HEK293 (cell line): ENCODE measurements around the gene BUD23.
A peak's percentile ranks its signal among the peaks of the same experiment; 100 is the strongest.

ENCODE experiments used
- GFI1B ChIP-seq: fragments of 450-650 bp; formaldehyde crosslinking; IDR thresholded peaks from 2 replicates; pipeline ENCODE4 v1.5.1; 2016; ENCODE audit warnings: missing biosample characterization, missing genetic modification characterization
- GLI2 ChIP-seq: fragments of 450-650 bp; formaldehyde crosslinking; IDR thresholded peaks from 2 replicates; pipeline ENCODE4; 2017; ENCODE audit warnings: missing biosample characterization, missing genetic modification characterization, low read depth, borderline replicate concordance
- HOXA7 ChIP-seq: sonication (generic); formaldehyde crosslinking; IDR thresholded peaks from 2 replicates; pipeline ENCODE4 v1.8.1; 2022; ENCODE audit warnings: missing genetic modification reagents, borderline replicate concordance
- IKZF3 ChIP-seq: fragments of 450-650 bp; IDR thresholded peaks from 2 replicates; pipeline ENCODE4 v1.5.0; 2018; ENCODE audit warnings: missing biosample characterization, mild to moderate bottlenecking, missing genetic modification characterization, moderate library complexity
- OSR2 ChIP-seq: fragments of 450-650 bp; formaldehyde crosslinking; IDR thresholded peaks from 2 replicates; pipeline ENCODE4 v1.5.1; 2016; ENCODE audit warnings: missing biosample characterization, missing genetic modification characterization
- SCRT1 ChIP-seq: fragments of 450-650 bp; formaldehyde crosslinking; IDR thresholded peaks from 2 replicates; pipeline ENCODE4 v1.5.1; 2016; ENCODE audit warnings: missing biosample characterization, missing genetic modification characterization, borderline replicate concordance
- ZBTB1 ChIP-seq: fragments of 450-650 bp; formaldehyde crosslinking; IDR thresholded peaks from 2 replicates; pipeline ENCODE4 v1.5.1; 2016; ENCODE audit warnings: missing biosample characterization, missing genetic modification characterization
- ZBTB17 ChIP-seq: fragments of 450-650 bp; formaldehyde crosslinking; IDR thresholded peaks from 2 replicates; pipeline ENCODE4 v1.5.1; 2016; ENCODE audit warnings: missing biosample characterization, missing genetic modification characterization
- ZBTB7A ChIP-seq: fragments of 450-650 bp; formaldehyde crosslinking; IDR thresholded peaks from 2 replicates; pipeline ENCODE4 v1.5.1; 2016; ENCODE audit warnings: low read depth, missing biosample characterization, missing genetic modification characterization
- ZEB2 ChIP-seq: fragments of 450-650 bp; formaldehyde crosslinking; IDR thresholded peaks from 2 replicates; pipeline ENCODE4 v1.5.1; 2016; ENCODE audit warnings: missing biosample characterization, missing genetic modification characterization
- ZFP37 ChIP-seq: fragments of 450-650 bp; formaldehyde crosslinking; IDR thresholded peaks from 2 replicates; pipeline ENCODE4 v1.5.1; 2016; ENCODE audit warnings: missing biosample characterization, missing genetic modification characterization
- ZNF155 ChIP-seq: fragments of 450-650 bp; formaldehyde crosslinking; IDR thresholded peaks from 2 replicates; pipeline ENCODE4 v1.5.1; 2016; ENCODE audit warnings: missing biosample characterization, missing genetic modification characterization
- ZNF248 ChIP-seq: fragments of 450-650 bp; formaldehyde crosslinking; IDR thresholded peaks from 2 replicates; pipeline ENCODE4 v1.5.1; 2017; ENCODE audit warnings: missing biosample characterization, missing genetic modification characterization
- ZNF266 ChIP-seq: fragments of 450-650 bp; formaldehyde crosslinking; IDR thresholded peaks from 2 replicates; pipeline ENCODE4 v1.5.1; 2016; ENCODE audit warnings: missing biosample characterization, missing genetic modification characterization, low read depth
- ZNF274 ChIP-seq, 2 experiments: fragments of 200-500 bp in 1 of 2; fragments of 450-650 bp in 1 of 2; sonication (Bioruptor generic) in 1 of 2; formaldehyde crosslinking in 1 of 2; IDR thresholded peaks; 2 replicates each; pipeline versions ENCODE4 v1.5.1 to v1.6.1; 2014 to 2016; ENCODE audit warnings: borderline replicate concordance in 1 of 2, inconsistent platforms in 1 of 2, low read length in 1 of 2, missing biosample characterization in 1 of 2, missing genetic modification characterization in 1 of 2
- ZNF473 ChIP-seq: fragments of 450-650 bp; formaldehyde crosslinking; IDR thresholded peaks from 2 replicates; pipeline ENCODE4 v1.5.1; 2017; ENCODE audit warnings: missing biosample characterization, missing genetic modification characterization
- ZNF48 ChIP-seq: fragments of 450-650 bp; formaldehyde crosslinking; IDR thresholded peaks from 2 replicates; pipeline ENCODE4 v1.5.1; 2016; ENCODE audit warnings: missing biosample characterization, missing genetic modification characterization
- ZNF521 ChIP-seq: fragments of 450-650 bp; formaldehyde crosslinking; IDR thresholded peaks from 2 replicates; pipeline ENCODE4 v1.5.1; 2017; ENCODE audit warnings: missing biosample characterization, mild to moderate bottlenecking, missing genetic modification characterization
- ZNF558 ChIP-seq: fragments of 450-650 bp; formaldehyde crosslinking; IDR thresholded peaks from 2 replicates; pipeline ENCODE4 v1.5.1; 2016; ENCODE audit warnings: missing biosample characterization, missing genetic modification characterization
- ZNF561 ChIP-seq: fragments of 450-650 bp; IDR thresholded peaks from 2 replicates; pipeline ENCODE4 v1.5.1; 2018; ENCODE audit warnings: missing biosample characterization, missing genetic modification characterization, borderline replicate concordance
- ZNF621 ChIP-seq: fragments of 450-650 bp; formaldehyde crosslinking; IDR thresholded peaks from 2 replicates; pipeline ENCODE4 v1.5.1; 2017; ENCODE audit warnings: missing biosample characterization, missing genetic modification characterization
- ZNF626 ChIP-seq: fragments of 450-650 bp; sonication (Bioruptor Pico); formaldehyde crosslinking; IDR thresholded peaks from 2 replicates; pipeline ENCODE4 v1.5.1; 2018; ENCODE audit warnings: missing biosample characterization, missing genetic modification characterization, inconsistent platforms
- ZNF654 ChIP-seq: fragments of 450-650 bp; formaldehyde crosslinking; IDR thresholded peaks from 2 replicates; pipeline ENCODE4 v1.5.1; 2016; ENCODE audit warnings: low read depth, missing biosample characterization, missing genetic modification characterization
- ZNF664 ChIP-seq: fragments of 450-650 bp; formaldehyde crosslinking; IDR thresholded peaks from 2 replicates; pipeline ENCODE4 v1.5.1; 2016; ENCODE audit warnings: missing biosample characterization, missing genetic modification characterization
- ZNF707 ChIP-seq: fragments of 450-650 bp; formaldehyde crosslinking; IDR thresholded peaks from 2 replicates; pipeline ENCODE4 v1.5.1; 2016; ENCODE audit warnings: missing biosample characterization, missing genetic modification characterization
- ZNF747 ChIP-seq: fragments of 450-650 bp; formaldehyde crosslinking; IDR thresholded peaks from 2 replicates; pipeline ENCODE4 v1.5.1; 2016; ENCODE audit warnings: missing biosample characterization, missing genetic modification characterization
- ZNF785 ChIP-seq: fragments of 450-650 bp; formaldehyde crosslinking; IDR thresholded peaks from 2 replicates; pipeline ENCODE4 v1.5.1; 2016; ENCODE audit warnings: missing biosample characterization, missing genetic modification characterization
- ZNF791 ChIP-seq: fragments of 450-650 bp; formaldehyde crosslinking; IDR thresholded peaks from 2 replicates; pipeline ENCODE4 v1.5.1; 2016; ENCODE audit warnings: missing biosample characterization, missing genetic modification characterization
- ZSCAN23 ChIP-seq: fragments of 450-650 bp; formaldehyde crosslinking; IDR thresholded peaks from 2 replicates; pipeline ENCODE4 v1.5.1; 2016; ENCODE audit warnings: missing biosample characterization, missing genetic modification characterization
- TF ChIP-seq, protein P1 (sequence below): fragments of 450-650 bp; formaldehyde crosslinking; IDR thresholded peaks from 2 replicates; pipeline ENCODE4 v1.5.1; 2016; ENCODE audit warnings: missing biosample characterization, missing genetic modification characterization
- TF ChIP-seq, protein P2 (sequence below): fragments of 450-650 bp; formaldehyde crosslinking; IDR thresholded peaks from 2 replicates; pipeline ENCODE4 v1.5.1; 2016; ENCODE audit warnings: missing biosample characterization, missing genetic modification characterization
- TF ChIP-seq, protein P3 (sequence below): fragments of 450-650 bp; formaldehyde crosslinking; IDR thresholded peaks from 2 replicates; pipeline ENCODE4 v1.5.1; 2016; ENCODE audit warnings: missing biosample characterization, missing genetic modification characterization
- TF ChIP-seq, protein P4 (sequence below): fragments of 450-650 bp; formaldehyde crosslinking; IDR thresholded peaks from 2 replicates; pipeline ENCODE4 v1.5.1; 2016; ENCODE audit warnings: missing biosample characterization, missing genetic modification characterization

Gene BUD23

GRCh38 chr7:73741600-73741999 lies 58.2 kb downstream of the BUD23 start (continued):
- TF ChIP-seq, protein P1, sequence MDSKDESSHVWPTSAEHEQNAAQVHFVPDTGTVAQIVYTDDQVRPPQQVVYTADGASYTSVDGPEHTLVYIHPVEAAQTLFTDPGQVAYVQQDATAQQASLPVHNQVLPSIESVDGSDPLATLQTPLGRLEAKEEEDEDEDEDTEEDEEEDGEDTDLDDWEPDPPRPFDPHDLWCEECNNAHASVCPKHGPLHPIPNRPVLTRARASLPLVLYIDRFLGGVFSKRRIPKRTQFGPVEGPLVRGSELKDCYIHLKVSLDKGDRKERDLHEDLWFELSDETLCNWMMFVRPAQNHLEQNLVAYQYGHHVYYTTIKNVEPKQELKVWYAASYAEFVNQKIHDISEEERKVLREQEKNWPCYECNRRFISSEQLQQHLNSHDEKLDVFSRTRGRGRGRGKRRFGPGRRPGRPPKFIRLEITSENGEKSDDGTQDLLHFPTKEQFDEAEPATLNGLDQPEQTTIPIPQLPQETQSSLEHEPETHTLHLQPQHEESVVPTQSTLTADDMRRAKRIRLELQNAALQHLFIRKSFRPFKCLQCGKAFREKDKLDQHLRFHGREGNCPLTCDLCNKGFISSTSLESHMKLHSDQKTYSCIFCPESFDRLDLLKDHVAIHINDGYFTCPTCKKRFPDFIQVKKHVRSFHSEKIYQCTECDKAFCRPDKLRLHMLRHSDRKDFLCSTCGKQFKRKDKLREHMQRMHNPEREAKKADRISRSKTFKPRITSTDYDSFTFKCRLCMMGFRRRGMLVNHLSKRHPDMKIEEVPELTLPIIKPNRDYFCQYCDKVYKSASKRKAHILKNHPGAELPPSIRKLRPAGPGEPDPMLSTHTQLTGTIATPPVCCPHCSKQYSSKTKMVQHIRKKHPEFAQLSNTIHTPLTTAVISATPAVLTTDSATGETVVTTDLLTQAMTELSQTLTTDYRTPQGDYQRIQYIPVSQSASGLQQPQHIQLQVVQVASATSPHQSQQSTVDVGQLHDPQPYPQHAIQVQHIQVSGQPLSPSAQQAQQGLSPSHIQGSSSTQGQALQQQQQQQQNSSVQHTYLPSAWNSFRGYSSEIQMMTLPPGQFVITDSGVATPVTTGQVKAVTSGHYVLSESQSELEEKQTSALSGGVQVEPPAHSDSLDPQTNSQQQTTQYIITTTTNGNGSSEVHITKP (tag by site-specific recombination), result no peak; the same call in 1 of the 2 replicates
- TF ChIP-seq ZNF626 (tag by site-specific recombination), result no peak
- TF ChIP-seq, protein P2, sequence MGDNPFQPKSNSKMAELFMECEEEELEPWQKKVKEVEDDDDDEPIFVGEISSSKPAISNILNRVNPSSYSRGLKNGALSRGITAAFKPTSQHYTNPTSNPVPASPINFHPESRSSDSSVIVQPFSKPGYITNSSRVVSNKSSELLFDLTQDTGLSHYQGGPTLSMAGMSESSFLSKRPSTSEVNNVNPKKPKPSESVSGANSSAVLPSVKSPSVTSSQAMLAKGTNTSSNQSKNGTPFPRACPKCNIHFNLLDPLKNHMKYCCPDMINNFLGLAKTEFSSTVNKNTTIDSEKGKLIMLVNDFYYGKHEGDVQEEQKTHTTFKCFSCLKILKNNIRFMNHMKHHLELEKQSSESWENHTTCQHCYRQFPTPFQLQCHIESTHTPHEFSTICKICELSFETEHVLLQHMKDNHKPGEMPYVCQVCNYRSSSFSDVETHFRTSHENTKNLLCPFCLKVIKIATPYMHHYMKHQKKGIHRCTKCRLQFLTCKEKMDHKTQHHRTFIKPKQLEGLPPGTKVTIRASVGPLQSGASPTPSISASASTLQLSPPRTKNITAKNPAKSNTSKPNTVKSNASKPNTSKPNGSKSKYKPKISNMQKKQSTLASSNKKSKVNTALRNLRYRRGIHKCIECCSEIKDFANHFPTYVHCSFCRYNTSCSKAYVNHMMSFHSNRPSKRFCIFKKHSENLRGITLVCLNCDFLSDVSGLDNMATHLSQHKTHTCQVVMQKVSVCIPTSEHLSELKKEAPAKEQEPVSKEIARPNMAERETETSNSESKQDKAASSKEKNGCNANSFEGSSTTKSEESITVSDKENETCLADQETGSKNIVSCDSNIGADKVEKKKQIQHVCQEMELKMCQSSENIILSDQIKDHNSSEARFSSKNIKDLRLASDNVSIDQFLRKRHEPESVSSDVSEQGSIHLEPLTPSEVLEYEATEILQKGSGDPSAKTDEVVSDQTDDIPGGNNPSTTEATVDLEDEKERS (tag by site-specific recombination), result no peak
- no peak for TF ChIP-seq ZNF664 (tag by site-specific recombination)
- TF ChIP-seq ZNF791 (tag by site-specific recombination), result no peak
- no peak for TF ChIP-seq ZNF521 (tag by site-specific recombination)
- no peak for TF ChIP-seq ZNF707 (tag by site-specific recombination)
- no peak for TF ChIP-seq ZNF558
- no peak for TF ChIP-seq ZNF621 (tag by site-specific recombination)
- TF ChIP-seq GFI1B (tag by site-specific recombination), result peak; percentile 4; the same call in 1 of the 2 replicates
- TF ChIP-seq, protein P3, sequence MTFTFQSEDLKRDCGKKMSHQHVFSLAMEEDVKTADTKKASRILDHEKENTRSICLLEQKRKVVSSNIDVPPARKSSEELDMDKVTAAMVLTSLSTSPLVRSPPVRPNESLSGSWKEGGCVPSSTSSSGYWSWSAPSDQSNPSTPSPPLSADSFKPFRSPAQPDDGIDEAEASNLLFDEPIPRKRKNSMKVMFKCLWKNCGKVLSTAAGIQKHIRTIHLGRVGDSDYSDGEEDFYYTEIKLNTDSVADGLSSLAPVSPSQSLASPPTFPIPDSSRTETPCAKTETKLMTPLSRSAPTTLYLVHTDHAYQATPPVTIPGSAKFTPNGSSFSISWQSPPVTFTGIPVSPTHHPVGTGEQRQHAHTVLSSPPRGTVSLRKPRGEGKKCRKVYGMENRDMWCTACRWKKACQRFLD (tag by site-specific recombination), result no peak
- TF ChIP-seq ZNF785 (tag by site-specific recombination), result no peak
- TF ChIP-seq OSR2 (tag by site-specific recombination), result peak; percentile 50
- no peak for TF ChIP-seq ZNF274 (IDR thresholded peaks at IDR 0.05; ENCODE audit: low read length)
- TF ChIP-seq ZNF274 (tag by site-specific recombination; IDR thresholded peaks at IDR 0.05; ENCODE audit: borderline replicate concordance), result no peak
- no peak for TF ChIP-seq ZNF248 (tag by site-specific recombination)
- peak; percentile 64 for TF ChIP-seq IKZF3
- TF ChIP-seq ZNF155 (tag by site-specific recombination), result no peak
- TF ChIP-seq SCRT1 (tag by site-specific recombination), result no peak
- TF ChIP-seq ZNF654 (tag by site-specific recombination), result no peak
- TF ChIP-seq ZNF266 (tag by site-specific recombination), result no peak
- TF ChIP-seq ZBTB17, result peak; percentile 35; the same call in 1 of the 2 replicates
- TF ChIP-seq ZNF747, result no peak
- TF ChIP-seq ZNF473, result no peak
- TF ChIP-seq ZBTB1, result no peak
- no peak for TF ChIP-seq HOXA7 (CRISPR knock-in tag)
- peak; percentile 82 for TF ChIP-seq ZEB2 (tag by site-specific recombination)
- TF ChIP-seq ZNF561 (tag by site-specific recombination), result no peak
- TF ChIP-seq, protein P4, sequence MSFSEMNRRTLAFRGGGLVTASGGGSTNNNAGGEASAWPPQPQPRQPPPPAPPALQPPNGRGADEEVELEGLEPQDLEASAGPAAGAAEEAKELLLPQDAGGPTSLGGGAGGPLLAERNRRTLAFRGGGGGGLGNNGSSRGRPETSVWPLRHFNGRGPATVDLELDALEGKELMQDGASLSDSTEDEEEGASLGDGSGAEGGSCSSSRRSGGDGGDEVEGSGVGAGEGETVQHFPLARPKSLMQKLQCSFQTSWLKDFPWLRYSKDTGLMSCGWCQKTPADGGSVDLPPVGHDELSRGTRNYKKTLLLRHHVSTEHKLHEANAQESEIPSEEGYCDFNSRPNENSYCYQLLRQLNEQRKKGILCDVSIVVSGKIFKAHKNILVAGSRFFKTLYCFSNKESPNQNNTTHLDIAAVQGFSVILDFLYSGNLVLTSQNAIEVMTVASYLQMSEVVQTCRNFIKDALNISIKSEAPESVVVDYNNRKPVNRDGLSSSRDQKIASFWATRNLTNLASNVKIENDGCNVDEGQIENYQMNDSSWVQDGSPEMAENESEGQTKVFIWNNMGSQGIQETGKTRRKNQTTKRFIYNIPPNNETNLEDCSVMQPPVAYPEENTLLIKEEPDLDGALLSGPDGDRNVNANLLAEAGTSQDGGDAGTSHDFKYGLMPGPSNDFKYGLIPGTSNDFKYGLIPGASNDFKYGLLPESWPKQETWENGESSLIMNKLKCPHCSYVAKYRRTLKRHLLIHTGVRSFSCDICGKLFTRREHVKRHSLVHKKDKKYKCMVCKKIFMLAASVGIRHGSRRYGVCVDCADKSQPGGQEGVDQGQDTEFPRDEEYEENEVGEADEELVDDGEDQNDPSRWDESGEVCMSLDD (tag by site-specific recombination), result no peak
- TF ChIP-seq ZBTB7A (tag by site-specific recombination), result no peak
- TF ChIP-seq GLI2, result no peak
- no peak for TF ChIP-seq ZFP37 (tag by site-specific recombination)
- no peak for TF ChIP-seq ZNF48
- 0 out of 2 replicates have a peak, but pooled peaks have one; percentile 25 for TF ChIP-seq ZSCAN23 (tag by site-specific recombination)
